Neural cell (in vitro differentiated cells): ENCODE measurements around the gene TIGD6. TPM values are rescaled to one million over a fixed set of nuclear protein-coding genes. Genes with fewer than 3 reads are reported as not detected.

Source experiments
- H2AFZ ChIP-seq: fragments of 200-600, 300-800 bp; sonication (generic), shearing (Covaris generic); 2 replicates; pipeline ENCODE4 v1.6.0; 2014; ENCODE audit warnings: low read depth, mild to moderate bottlenecking, antibody characterized with exemption, low read length, moderate library complexity
- H3F3A ChIP-seq: fragments of 200-600 bp; shearing (Covaris generic); 2 replicates; pipeline ENCODE4 v1.6.1; 2016; ENCODE audit warnings: mild to moderate bottlenecking, moderate library complexity, mixed read lengths, antibody characterized with exemption, low read length; ENCODE audit not compliant: insufficient read depth, poor library complexity, severe bottlenecking
- H3K27ac ChIP-seq: fragments of 200-600, 300-800 bp; sonication (generic), shearing (Covaris generic); 2 replicates; pipeline ENCODE4 v1.5.1; 2014; ENCODE audit warnings: mild to moderate bottlenecking, low read length, moderate library complexity
- H3K27me3 ChIP-seq: fragments of 300-800, 200-600 bp; sonication (generic), shearing (Covaris generic); 2 replicates; pipeline ENCODE4 v1.6.0; 2014; ENCODE audit warnings: mild to moderate bottlenecking, low read depth, low read length, moderate library complexity; ENCODE audit not compliant: insufficient read depth
- H3K36me3 ChIP-seq: fragments of 300-800, 200-600 bp; sonication (generic), shearing (Covaris generic); 2 replicates; pipeline ENCODE4 v1.5.1; 2014; ENCODE audit warnings: mild to moderate bottlenecking, antibody characterized with exemption, low read length, moderate library complexity; ENCODE audit not compliant: insufficient read depth
- H3K4me2 ChIP-seq: fragments of 300-800, 200-600 bp; sonication (generic), shearing (Covaris generic); 2 replicates; pipeline ENCODE4 v1.6.0; 2014; ENCODE audit warnings: mild to moderate bottlenecking, low read length
- H3K4me3 ChIP-seq: fragments of 300-800, 200-600 bp; sonication (generic), shearing (Covaris generic); 2 replicates; pipeline ENCODE4 v1.5.1; 2014; ENCODE audit warnings: mild to moderate bottlenecking, low read length, moderate library complexity
- H3K79me2 ChIP-seq: fragments of 200-600 bp; shearing (Covaris generic); replicated peaks from 2 replicates; pipeline ENCODE4 v1.6.0; 2014; ENCODE audit warnings: mild to moderate bottlenecking, low read length, moderate library complexity; ENCODE audit not compliant: insufficient read depth
- H3K9ac ChIP-seq: fragments of 300-800, 200-600 bp; sonication (generic), shearing (Covaris generic); 2 replicates; pipeline ENCODE4 v1.6.1; 2016; ENCODE audit warnings: mild to moderate bottlenecking, low read length, mixed read lengths
- H3K9me2 ChIP-seq: fragments of 200-600 bp; shearing (Covaris generic); 2 replicates; pipeline ENCODE4 v1.6.1; 2016; ENCODE audit warnings: mild to moderate bottlenecking, low read length, mixed read lengths; ENCODE audit not compliant: insufficient read depth
- H3K9me3 ChIP-seq: fragments of 200-600, 300-800 bp; sonication (generic), shearing (Covaris generic); 2 replicates; pipeline ENCODE4 v1.6.1; 2016; ENCODE audit warnings: mild to moderate bottlenecking, mixed run types, low read length, moderate library complexity, mixed read lengths
- H4K20me1 ChIP-seq: fragments of 200-600 bp; shearing (Covaris generic); 2 replicates; pipeline ENCODE4 v1.6.1; 2016; ENCODE audit warnings: mild to moderate bottlenecking, mixed run types; ENCODE audit not compliant: insufficient read depth
- EP300 ChIP-seq: fragments of 450-650 bp; conservative IDR thresholded peaks from 2 replicates; pipeline ENCODE4 v1.6.1; 2014; ENCODE audit warnings: antibody characterized with exemption, mild to moderate bottlenecking, moderate library complexity; ENCODE audit not compliant: poor library complexity, severe bottlenecking
- EZH2 ChIP-seq: fragments of 200-600, 300-800 bp; shearing (Covaris generic), sonication (generic); IDR thresholded peaks from 2 replicates; pipeline ENCODE4 v1.6.1; 2014; ENCODE audit warnings: antibody characterized with exemption, low read length, borderline replicate concordance, mild to moderate bottlenecking; ENCODE audit not compliant: insufficient read depth, poor library complexity, severe bottlenecking
- MXI1 ChIP-seq: fragments of 450-650 bp; conservative IDR thresholded peaks from 2 replicates; pipeline ENCODE4 v1.6.1; 2014; ENCODE audit warnings: antibody characterized with exemption, mild to moderate bottlenecking; ENCODE audit not compliant: poor library complexity, severe bottlenecking
- POLR2AphosphoS5 ChIP-seq: IDR thresholded peaks from 2 replicates; pipeline ENCODE4 v1.6.1; 2012
- RAD21 ChIP-seq: fragments of 450-650 bp; conservative IDR thresholded peaks from 2 replicates; pipeline ENCODE4 v1.6.1; 2014; ENCODE audit warnings: antibody characterized with exemption, mild to moderate bottlenecking, moderate library complexity
- SMC3 ChIP-seq: fragments of 450-650 bp; conservative IDR thresholded peaks from 2 replicates; pipeline ENCODE4 v1.6.1; 2014; ENCODE audit warnings: antibody characterized with exemption, mild to moderate bottlenecking, moderate library complexity; ENCODE audit not compliant: poor library complexity
- TAF1 ChIP-seq: IDR thresholded peaks from 2 replicates; pipeline ENCODE4 v1.6.1; 2012; ENCODE audit warnings: low read depth
- polyA minus RNA-seq: library from RNA; depleted of rRNA, polyadenylated mRNA; stranded (reverse); fragments of >200 nt; gene quantifications from 2 replicates; pipeline ENCODE4 v1.2.3, GENCODE V29; 2014
- polyA plus RNA-seq: library from polyadenylated mRNA; depleted of rRNA; stranded (reverse); fragments of >200 nt; gene quantifications from 2 replicates; pipeline ENCODE4 v1.2.3, GENCODE V29; 2014
- TF ChIP-seq, protein P1 (sequence below): fragments of 450-650 bp; IDR thresholded peaks from 2 replicates; pipeline ENCODE4 v1.5.1; 2014; ENCODE audit warnings: antibody characterized with exemption, mild to moderate bottlenecking, moderate library complexity; ENCODE audit not compliant: poor library complexity, severe bottlenecking
- TF ChIP-seq, protein P2 (sequence below): IDR thresholded peaks from 2 replicates; pipeline ENCODE4 v1.6.1; 2012; ENCODE audit warnings: borderline replicate concordance

Gene TIGD6
- polyA plus RNA-seq (3.0 and 6.5 TPM in 2 replicates), polyA minus RNA-seq (8.8 and 9.4 TPM in 2 replicates)

DNA sequence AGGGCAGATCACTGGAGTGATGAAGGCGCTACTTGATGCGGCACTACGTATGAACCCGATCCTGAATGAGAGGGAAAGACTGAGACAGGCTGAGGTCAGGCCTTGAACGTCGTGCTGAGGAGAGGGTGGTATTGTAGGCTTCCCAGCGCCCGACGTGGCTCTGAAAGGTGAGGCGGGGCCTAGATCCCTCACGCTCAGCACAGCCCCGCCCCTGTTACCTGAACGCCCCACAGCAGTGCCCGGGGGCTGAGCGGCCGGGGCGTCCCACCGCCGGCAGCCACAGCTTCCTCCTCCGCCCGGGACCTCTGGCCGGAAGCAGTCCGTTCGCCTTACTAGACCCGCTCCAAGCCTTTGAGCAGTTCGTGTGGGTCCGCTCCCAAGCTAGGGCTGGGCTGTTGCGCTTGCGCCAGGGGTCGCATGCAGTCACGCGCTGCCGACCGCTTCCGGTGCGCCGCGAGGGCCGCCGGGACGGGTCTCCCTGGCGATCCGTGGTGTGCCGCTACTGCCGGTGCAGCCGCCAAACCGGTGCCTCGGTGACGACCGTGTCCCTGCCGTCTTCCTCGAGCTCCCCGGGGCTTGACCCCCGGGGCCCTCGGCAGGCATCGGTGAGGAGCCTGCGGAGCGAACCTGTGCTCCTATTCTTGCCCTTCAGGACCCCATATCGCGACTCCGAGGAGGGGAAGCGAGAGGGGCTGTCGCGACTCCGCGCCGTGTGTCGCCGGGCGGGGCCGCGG is at the start of gene TIGD6, which contains the start of gene HMGXB3:
Gene TIGD6 (minus strand): TSS at position 399 of the 734 bp plus-strand sequence. CDS start 4,306 bp downstream, outside the sequence.
Gene HMGXB3 (plus strand): TSS at position 484 of the 734 bp plus-strand sequence. CDS start 4,114 bp downstream, outside the sequence.
- peaks cover 29% of the 10 kb centered on the region for H3K79me2 ChIP-seq

DNA sequence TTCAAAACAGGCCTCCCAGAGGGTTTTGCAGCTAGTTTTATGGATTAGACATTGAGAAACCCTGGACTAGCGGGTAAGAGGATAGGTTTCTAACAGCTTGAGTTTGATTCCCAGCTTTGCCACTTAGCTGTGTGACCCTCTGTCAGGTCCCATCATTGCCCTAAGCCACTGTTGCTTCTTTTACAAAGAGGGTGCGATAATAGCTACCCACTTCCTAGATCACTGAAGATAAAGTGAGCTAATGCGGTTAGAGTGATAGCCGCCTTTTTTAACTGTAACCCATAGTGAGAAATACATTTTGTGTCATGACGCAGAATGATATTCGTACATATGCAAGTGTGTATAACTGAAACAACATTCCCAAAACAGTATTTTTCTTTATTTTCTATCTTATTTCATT is 45.6 kb upstream of the TIGD6 start:
- no peak overlapping the region for H2AFZ ChIP-seq
- H3K36me3 ChIP-seq = peaks cover 17% of the 10 kb centered on the region
- no peak overlapping the region for H3K4me3 ChIP-seq
- H3F3A ChIP-seq = no peaks in the 10 kb centered on the region
- H3K9me2 ChIP-seq = no peaks in the 10 kb centered on the region
- no peak overlapping the region for H3K27ac ChIP-seq
- no peaks in the 10 kb centered on the region for H3K9me3 ChIP-seq
- no peak overlapping the region for H3K4me2 ChIP-seq
- no peaks in the 10 kb centered on the region for H4K20me1 ChIP-seq
- no peaks in the 10 kb centered on the region for H3K79me2 ChIP-seq
- H3K27me3 ChIP-seq = no peaks in the 10 kb centered on the region
- H3K9ac ChIP-seq = no peak overlapping the region
- TF ChIP-seq EP300 (no peak), SMC3 (no peak), POLR2AphosphoS5 (no peak), RAD21 (no peak), EZH2 (no peak), MXI1 (no peak)
- TF ChIP-seq, protein P1, sequence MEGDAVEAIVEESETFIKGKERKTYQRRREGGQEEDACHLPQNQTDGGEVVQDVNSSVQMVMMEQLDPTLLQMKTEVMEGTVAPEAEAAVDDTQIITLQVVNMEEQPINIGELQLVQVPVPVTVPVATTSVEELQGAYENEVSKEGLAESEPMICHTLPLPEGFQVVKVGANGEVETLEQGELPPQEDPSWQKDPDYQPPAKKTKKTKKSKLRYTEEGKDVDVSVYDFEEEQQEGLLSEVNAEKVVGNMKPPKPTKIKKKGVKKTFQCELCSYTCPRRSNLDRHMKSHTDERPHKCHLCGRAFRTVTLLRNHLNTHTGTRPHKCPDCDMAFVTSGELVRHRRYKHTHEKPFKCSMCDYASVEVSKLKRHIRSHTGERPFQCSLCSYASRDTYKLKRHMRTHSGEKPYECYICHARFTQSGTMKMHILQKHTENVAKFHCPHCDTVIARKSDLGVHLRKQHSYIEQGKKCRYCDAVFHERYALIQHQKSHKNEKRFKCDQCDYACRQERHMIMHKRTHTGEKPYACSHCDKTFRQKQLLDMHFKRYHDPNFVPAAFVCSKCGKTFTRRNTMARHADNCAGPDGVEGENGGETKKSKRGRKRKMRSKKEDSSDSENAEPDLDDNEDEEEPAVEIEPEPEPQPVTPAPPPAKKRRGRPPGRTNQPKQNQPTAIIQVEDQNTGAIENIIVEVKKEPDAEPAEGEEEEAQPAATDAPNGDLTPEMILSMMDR = no peak
- TF ChIP-seq, protein P2, sequence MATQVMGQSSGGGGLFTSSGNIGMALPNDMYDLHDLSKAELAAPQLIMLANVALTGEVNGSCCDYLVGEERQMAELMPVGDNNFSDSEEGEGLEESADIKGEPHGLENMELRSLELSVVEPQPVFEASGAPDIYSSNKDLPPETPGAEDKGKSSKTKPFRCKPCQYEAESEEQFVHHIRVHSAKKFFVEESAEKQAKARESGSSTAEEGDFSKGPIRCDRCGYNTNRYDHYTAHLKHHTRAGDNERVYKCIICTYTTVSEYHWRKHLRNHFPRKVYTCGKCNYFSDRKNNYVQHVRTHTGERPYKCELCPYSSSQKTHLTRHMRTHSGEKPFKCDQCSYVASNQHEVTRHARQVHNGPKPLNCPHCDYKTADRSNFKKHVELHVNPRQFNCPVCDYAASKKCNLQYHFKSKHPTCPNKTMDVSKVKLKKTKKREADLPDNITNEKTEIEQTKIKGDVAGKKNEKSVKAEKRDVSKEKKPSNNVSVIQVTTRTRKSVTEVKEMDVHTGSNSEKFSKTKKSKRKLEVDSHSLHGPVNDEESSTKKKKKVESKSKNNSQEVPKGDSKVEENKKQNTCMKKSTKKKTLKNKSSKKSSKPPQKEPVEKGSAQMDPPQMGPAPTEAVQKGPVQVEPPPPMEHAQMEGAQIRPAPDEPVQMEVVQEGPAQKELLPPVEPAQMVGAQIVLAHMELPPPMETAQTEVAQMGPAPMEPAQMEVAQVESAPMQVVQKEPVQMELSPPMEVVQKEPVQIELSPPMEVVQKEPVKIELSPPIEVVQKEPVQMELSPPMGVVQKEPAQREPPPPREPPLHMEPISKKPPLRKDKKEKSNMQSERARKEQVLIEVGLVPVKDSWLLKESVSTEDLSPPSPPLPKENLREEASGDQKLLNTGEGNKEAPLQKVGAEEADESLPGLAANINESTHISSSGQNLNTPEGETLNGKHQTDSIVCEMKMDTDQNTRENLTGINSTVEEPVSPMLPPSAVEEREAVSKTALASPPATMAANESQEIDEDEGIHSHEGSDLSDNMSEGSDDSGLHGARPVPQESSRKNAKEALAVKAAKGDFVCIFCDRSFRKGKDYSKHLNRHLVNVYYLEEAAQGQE = no peak

More for the DNA sequence above, at the start of gene TIGD6, which contains the start of gene HMGXB3:
- Histone ChIP-seq H3F3A (no peaks in the 10 kb centered on the region), H2AFZ (peak within 1 kb of the TSS; percentile 99), H3K9ac (peak within 1 kb of the TSS; percentile 89), H3K36me3 (no peaks in the 10 kb centered on the region), H3K4me3 (peak within 1 kb of the TSS; percentile 100), H3K27ac (peak within 1 kb of the TSS; percentile 88), H3K9me2 (no peaks in the 10 kb centered on the region), H4K20me1 (no peaks in the 10 kb centered on the region), H3K4me2 (peak within 1 kb of the TSS; percentile 92), H3K27me3 (no peaks in the 10 kb centered on the region), H3K9me3 (no peaks in the 10 kb centered on the region)
- TF ChIP-seq, protein P1 = peak; percentile 36
- TF ChIP-seq TAF1 (peak; percentile 79), EZH2 (no peak), POLR2AphosphoS5 (peak; percentile 94), MXI1 (peak; percentile 90), SMC3 (peak; percentile 44), EP300 (peak; percentile 53), RAD21 (no peak)
- TF ChIP-seq, protein P2 = peak; percentile 51
